Measurements from ENCODE around the gene SLK. TPM values are rescaled to one million over a fixed set of nuclear protein-coding genes. Genes with fewer than 3 reads are reported as not detected.

Gene SLK
- total RNA-seq, 1 experiment from 2014 or later: 71.9 TPM

DNA sequence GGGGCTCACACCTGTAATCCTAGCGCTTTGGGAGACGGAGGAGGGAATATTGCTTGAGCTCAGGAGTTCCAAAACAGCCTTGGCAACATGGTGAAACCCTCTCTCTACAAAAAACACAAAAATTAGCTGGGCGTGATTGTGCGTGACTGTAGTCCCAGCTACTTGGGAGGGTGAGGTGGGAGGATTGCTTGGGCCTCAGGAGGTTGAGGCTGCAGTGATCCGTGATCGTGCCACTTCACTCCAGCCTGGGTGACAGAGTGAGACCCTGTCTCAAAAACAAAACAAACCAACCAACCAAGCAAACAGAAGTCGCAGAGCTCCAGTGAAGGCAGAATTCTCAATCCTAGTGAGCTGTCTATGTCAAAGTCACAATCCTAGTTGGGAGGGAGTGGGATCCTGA is 34.7 kb upstream of the SLK start:
- no peak overlapping the region for H3K27ac Mint-ChIP-seq (ENCODE audit: low read depth, unreplicated experiment)
- H3K4me1 Mint-ChIP-seq (ENCODE audit: insufficient read depth, unreplicated experiment): no peaks in the 10 kb centered on the region
- CTCF ChIA-PET: interaction anchor here (1.2 kb wide), 1 partner anchor 8 kb away, joined by 5 read pairs; no protein-coding TSS in a partner anchor
- no peaks in the 10 kb centered on the region for H3K27me3 Mint-ChIP-seq (ENCODE audit: insufficient read depth, unreplicated experiment)
- H3K9me3 Mint-ChIP-seq (ENCODE audit: unreplicated experiment): no peaks in the 10 kb centered on the region
- BruUV-seq (replicated peaks): no TSS peak
- intact Hi-C loops (cut with micrococcal nuclease): no loop called here
- TF ChIP-seq, protein P1, sequence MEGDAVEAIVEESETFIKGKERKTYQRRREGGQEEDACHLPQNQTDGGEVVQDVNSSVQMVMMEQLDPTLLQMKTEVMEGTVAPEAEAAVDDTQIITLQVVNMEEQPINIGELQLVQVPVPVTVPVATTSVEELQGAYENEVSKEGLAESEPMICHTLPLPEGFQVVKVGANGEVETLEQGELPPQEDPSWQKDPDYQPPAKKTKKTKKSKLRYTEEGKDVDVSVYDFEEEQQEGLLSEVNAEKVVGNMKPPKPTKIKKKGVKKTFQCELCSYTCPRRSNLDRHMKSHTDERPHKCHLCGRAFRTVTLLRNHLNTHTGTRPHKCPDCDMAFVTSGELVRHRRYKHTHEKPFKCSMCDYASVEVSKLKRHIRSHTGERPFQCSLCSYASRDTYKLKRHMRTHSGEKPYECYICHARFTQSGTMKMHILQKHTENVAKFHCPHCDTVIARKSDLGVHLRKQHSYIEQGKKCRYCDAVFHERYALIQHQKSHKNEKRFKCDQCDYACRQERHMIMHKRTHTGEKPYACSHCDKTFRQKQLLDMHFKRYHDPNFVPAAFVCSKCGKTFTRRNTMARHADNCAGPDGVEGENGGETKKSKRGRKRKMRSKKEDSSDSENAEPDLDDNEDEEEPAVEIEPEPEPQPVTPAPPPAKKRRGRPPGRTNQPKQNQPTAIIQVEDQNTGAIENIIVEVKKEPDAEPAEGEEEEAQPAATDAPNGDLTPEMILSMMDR (IDR thresholded peaks at IDR 0.05; ENCODE audit: unreplicated experiment): no peak
- H3K4me3 Mint-ChIP-seq (ENCODE audit: unreplicated experiment): no peak overlapping the region
- no peak for DNase-seq (ENCODE audit: unreplicated experiment)
- no peaks in the 10 kb centered on the region for H3K36me3 Mint-ChIP-seq (ENCODE audit: insufficient read depth, unreplicated experiment)
- POLR2A ChIA-PET: interaction anchor here (1.2 to 1.5 kb wide), 3 partner anchors 9 to 24 kb away, joined by 3 to 6 read pairs (median 4); partner anchors contain the start of gene STN1

DNA sequence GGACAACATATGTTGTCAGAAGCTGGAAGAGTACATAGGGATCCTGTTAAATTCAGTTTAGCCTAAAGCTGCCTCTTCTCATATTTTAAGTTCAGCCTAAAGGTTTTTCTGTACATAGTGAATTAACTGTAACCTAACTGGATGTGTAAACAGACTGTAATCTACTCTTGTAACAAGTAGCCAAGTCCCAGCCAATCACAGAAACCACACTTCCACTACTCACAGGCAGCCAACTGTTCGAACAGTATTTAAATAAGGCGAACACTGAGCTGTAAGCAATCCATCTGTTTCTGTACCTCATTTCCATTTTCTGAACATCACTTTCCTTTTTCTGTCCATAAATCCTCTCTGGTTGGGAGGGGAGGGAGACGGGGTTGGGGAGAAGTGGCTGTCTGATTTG is 34.0 kb upstream of the SLK start:
- ChIA-PET POLR2A (interaction anchor here (1.2 to 1.5 kb wide), 2 partner anchors 8 to 15 kb away, joined by 3 to 4 read pairs; partner anchors contain the start of gene STN1), CTCF (interaction anchor here (1.2 kb wide), 1 partner anchor 9 kb away, joined by 5 read pairs; no protein-coding TSS in a partner anchor)
- no TSS peak for BruUV-seq (replicated peaks)
- Mint-ChIP-seq H3K36me3 (ENCODE audit: insufficient read depth, unreplicated experiment) (no peaks in the 10 kb centered on the region), H3K27ac (ENCODE audit: low read depth, unreplicated experiment) (no peak overlapping the region), H3K9me3 (ENCODE audit: unreplicated experiment) (no peaks in the 10 kb centered on the region), H3K4me1 (ENCODE audit: insufficient read depth, unreplicated experiment) (no peaks in the 10 kb centered on the region), H3K27me3 (ENCODE audit: insufficient read depth, unreplicated experiment) (no peaks in the 10 kb centered on the region), H3K4me3 (ENCODE audit: unreplicated experiment) (no peak overlapping the region)
- TF ChIP-seq, protein P1 (IDR thresholded peaks at IDR 0.05; ENCODE audit: unreplicated experiment): no peak
- no peak for DNase-seq (ENCODE audit: unreplicated experiment)
- intact Hi-C loops (cut with micrococcal nuclease): no loop called here

DNA sequence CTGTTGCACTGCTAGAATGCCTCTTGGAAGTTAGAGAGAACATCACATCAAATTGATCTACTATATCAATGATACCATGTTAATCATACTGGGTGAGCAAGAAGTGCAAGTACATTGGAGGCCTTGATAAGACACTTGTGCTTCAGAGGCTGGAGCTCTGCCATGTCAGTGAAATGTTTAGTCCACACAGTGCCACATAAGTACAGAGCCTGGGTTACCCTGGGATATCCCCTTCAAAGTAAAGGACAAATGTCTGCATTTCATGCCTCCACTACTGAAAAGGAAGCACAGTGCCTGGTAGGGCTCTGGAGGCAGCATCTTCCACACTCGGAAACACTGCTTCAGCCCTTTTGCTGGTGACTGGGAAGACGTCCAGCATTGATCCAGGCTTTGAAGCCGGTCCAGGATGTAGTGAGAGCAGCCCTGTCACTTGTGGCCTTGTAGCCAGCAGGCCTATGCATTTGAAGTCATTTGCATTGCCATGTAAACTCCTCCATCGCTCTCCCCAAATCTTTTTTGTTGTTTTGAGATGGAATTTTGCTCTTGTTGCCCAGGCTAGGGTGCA is 33.3 kb upstream of the SLK start:
- no peak for DNase-seq (ENCODE audit: unreplicated experiment)
- Mint-ChIP-seq H3K27me3 (ENCODE audit: insufficient read depth, unreplicated experiment) (no peaks in the 10 kb centered on the region), H3K9me3 (ENCODE audit: unreplicated experiment) (no peaks in the 10 kb centered on the region), H3K36me3 (ENCODE audit: insufficient read depth, unreplicated experiment) (no peaks in the 10 kb centered on the region), H3K27ac (ENCODE audit: low read depth, unreplicated experiment) (no peak overlapping the region), H3K4me1 (ENCODE audit: insufficient read depth, unreplicated experiment) (no peaks in the 10 kb centered on the region), H3K4me3 (ENCODE audit: unreplicated experiment) (no peak overlapping the region)
- ChIA-PET POLR2A (interaction anchor here (1.2 to 1.5 kb wide), 2 partner anchors 8 to 16 kb away, joined by 3 to 4 read pairs; partner anchors contain the start of gene STN1), CTCF (interaction anchor here (1.2 kb wide), 1 partner anchor 9 kb away, joined by 5 read pairs; no protein-coding TSS in a partner anchor)
- TF ChIP-seq, protein P1 (IDR thresholded peaks at IDR 0.05; ENCODE audit: unreplicated experiment): no peak
- intact Hi-C loops (cut with micrococcal nuclease): no loop called here
- BruUV-seq (replicated peaks): no TSS peak

DNA sequence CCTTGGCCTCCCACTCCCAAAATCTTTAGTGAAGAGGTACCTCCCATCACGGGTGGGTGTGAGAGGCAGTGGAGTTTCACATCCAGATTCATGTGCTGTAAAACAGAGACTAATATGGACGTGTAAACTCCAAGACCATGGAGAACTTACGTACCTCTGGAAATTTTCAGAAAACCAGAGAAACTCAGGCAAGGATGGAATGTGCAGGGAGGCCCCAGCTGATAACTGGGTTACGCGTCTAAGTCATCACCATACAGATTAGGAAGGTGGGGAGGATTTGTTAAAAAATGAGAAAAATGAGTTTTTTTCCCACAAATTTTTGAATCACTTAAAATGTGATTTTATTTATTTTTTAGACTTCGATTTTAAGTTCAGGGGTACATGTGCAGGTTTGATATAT is 32.6 kb upstream of the SLK start:
- BruUV-seq (replicated peaks): no TSS peak
- CTCF ChIA-PET: no interaction called here
- Mint-ChIP-seq H3K4me3 (ENCODE audit: unreplicated experiment) (no peak overlapping the region), H3K27me3 (ENCODE audit: insufficient read depth, unreplicated experiment) (no peaks in the 10 kb centered on the region), H3K36me3 (ENCODE audit: insufficient read depth, unreplicated experiment) (no peaks in the 10 kb centered on the region), H3K27ac (ENCODE audit: low read depth, unreplicated experiment) (no peak overlapping the region), H3K4me1 (ENCODE audit: insufficient read depth, unreplicated experiment) (no peaks in the 10 kb centered on the region), H3K9me3 (ENCODE audit: unreplicated experiment) (no peaks in the 10 kb centered on the region)
- intact Hi-C loops (cut with micrococcal nuclease): no loop called here
- no peak for DNase-seq (ENCODE audit: unreplicated experiment)
- TF ChIP-seq, protein P1 (IDR thresholded peaks at IDR 0.05; ENCODE audit: unreplicated experiment): no peak
- POLR2A ChIA-PET: no interaction called here

Measured in MCF 10A (cell line).